Neural cell (in vitro differentiated cells): Measurements from ENCODE around the gene PRPF40A. TPM values are rescaled to one million over a fixed set of nuclear protein-coding genes. Genes with fewer than 3 reads are reported as not detected.

Experiments used
- polyA plus RNA-seq: library from polyadenylated mRNA; depleted of rRNA; stranded (reverse); fragments of >200 nt; gene quantifications from 2 replicates; pipeline ENCODE4 v1.2.3, GENCODE V29; 2014

PRPF40A gene
- polyA plus RNA-seq, 1 donor from 2014 or later: 105 TPM

Other genes with a start within 250 kb of the PRPF40A start
- 39.4 and 46.0 TPM in 2 replicates for gene ARL6IP6, start 1.2 kb upstream of the PRPF40A start, polyA plus RNA-seq